GM18873 (cell line): ENCODE measurements around the gene TMEM217.
"Not testable (repeated sequence)": the region's sequence is repeated elsewhere in the genome, so short reads cannot be mapped to it uniquely, and the experiment has no call there.

ENCODE experiments used
- ATAC-seq: cut with Tn5 transposase; IDR thresholded peaks from one replicate; pipeline ENCODE4 v1.9.1; 2021; ENCODE audit warnings: mild to moderate bottlenecking, moderate library complexity, moderate number of reproducible peaks; ENCODE audit not compliant: unreplicated experiment, low FRiP score

TMEM217 gene

GRCh38 chr6:37221585-37222124 is 36.3 kb downstream of the TMEM217 start:
- no peak for ATAC-seq

- ATAC-seq = no peak
Measured at GRCh38 chr6:37218511-37218910, 39.4 kb downstream of the TMEM217 start.

- ATAC-seq = no peak
Measured at GRCh38 chr6:37218061-37218460, 39.9 kb downstream of the TMEM217 start.

GRCh38 chr6:37212268-37212667 is 45.7 kb downstream of the TMEM217 start:
- ATAC-seq = no peak

- ATAC-seq = no peak
Measured at GRCh38 chr6:37210313-37210968, 47.5 kb downstream of the TMEM217 start.

GRCh38 chr6:37209461-37210205 is 48.3 kb downstream of the TMEM217 start:
- ATAC-seq = no peak

GRCh38 chr6:37208793-37209192 is 49.2 kb downstream of the TMEM217 start:
- ATAC-seq = no peak

- no peak for ATAC-seq
Measured at GRCh38 chr6:37207903-37208456, 50.0 kb downstream of the TMEM217 start.

GRCh38 chr6:37206622-37207021 is 51.3 kb downstream of the TMEM217 start:
- ATAC-seq = no peak

- ATAC-seq = no peak
Measured at GRCh38 chr6:37205997-37206340, 52.0 kb downstream of the TMEM217 start.

GRCh38 chr6:37205175-37205996 is 52.6 kb downstream of the TMEM217 start:
- ATAC-seq = no peak

- ATAC-seq = no peak
Measured at GRCh38 chr6:37204014-37204751, 53.8 kb downstream of the TMEM217 start.

- ATAC-seq = no peak
Measured at GRCh38 chr6:37202788-37203491, 55.0 kb downstream of the TMEM217 start.

GRCh38 chr6:37201726-37202125 is 56.2 kb downstream of the TMEM217 start:
- ATAC-seq = no peak

- ATAC-seq = no peak
Measured at GRCh38 chr6:37200085-37200484, 57.9 kb downstream of the TMEM217 start.

- ATAC-seq = not testable (repeated sequence)
Measured at GRCh38 chr6:37196451-37196850, 61.5 kb downstream of the TMEM217 start.

- not testable (repeated sequence) for ATAC-seq
Measured at GRCh38 chr6:37194886-37195285, 63.1 kb downstream of the TMEM217 start.

GRCh38 chr6:37192666-37193065 is 65.3 kb downstream of the TMEM217 start:
- no peak for ATAC-seq

- no peak for ATAC-seq
Measured at GRCh38 chr6:37190159-37190535, 67.8 kb downstream of the TMEM217 start.
